ENCODE results near the gene OSM.

DNA sequence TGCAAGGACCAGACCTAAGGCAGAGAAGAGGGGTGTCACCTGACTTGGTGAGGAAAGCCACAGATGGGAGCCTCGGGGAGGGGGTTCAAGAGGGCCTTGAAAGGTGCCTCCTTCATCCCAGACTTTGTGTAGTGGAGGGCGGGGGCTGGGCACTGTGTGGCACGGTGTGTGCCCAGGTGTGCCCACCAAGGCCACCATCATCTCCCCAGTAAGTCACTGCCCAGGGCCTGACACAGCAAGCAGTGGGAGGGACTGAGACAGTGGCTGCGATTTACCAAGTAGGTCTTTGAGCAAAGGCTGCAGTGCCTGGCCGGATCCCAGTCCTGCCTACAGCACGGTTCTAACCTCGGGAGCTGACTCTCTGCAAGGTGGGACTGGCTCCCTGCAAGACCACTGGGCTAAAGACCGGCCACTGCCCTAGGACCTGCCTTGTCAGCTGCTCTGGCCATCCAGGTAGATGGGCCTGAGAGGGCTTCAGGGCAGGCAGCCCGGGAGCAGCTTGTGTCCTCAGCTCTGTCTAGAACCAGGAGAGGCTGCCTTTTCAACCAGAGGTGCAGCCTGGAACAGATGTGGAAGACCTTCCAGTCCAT lies 1.4 kb downstream of the OSM start:
- no peak for TF ChIP-seq EZH2 (IDR thresholded peaks at IDR 0.05; ENCODE audit: low read length)
- TF ChIP-seq, protein P1, sequence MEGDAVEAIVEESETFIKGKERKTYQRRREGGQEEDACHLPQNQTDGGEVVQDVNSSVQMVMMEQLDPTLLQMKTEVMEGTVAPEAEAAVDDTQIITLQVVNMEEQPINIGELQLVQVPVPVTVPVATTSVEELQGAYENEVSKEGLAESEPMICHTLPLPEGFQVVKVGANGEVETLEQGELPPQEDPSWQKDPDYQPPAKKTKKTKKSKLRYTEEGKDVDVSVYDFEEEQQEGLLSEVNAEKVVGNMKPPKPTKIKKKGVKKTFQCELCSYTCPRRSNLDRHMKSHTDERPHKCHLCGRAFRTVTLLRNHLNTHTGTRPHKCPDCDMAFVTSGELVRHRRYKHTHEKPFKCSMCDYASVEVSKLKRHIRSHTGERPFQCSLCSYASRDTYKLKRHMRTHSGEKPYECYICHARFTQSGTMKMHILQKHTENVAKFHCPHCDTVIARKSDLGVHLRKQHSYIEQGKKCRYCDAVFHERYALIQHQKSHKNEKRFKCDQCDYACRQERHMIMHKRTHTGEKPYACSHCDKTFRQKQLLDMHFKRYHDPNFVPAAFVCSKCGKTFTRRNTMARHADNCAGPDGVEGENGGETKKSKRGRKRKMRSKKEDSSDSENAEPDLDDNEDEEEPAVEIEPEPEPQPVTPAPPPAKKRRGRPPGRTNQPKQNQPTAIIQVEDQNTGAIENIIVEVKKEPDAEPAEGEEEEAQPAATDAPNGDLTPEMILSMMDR (optimal IDR thresholded peaks at IDR 0.05 in 1 of 3, IDR thresholded peaks at IDR 0.05 in 1 of 3, conservative IDR thresholded peaks at IDR 0.05 in 1 of 3; ENCODE audit: extremely low read depth in 1 of 3, insufficient read depth in 2 of 3, low read length in 3 of 3), result no peak
